Mesangial cell (primary cell): Measurements from ENCODE around the gene TCF21. TPM values are rescaled to one million over a fixed set of nuclear protein-coding genes. Genes with fewer than 3 reads are reported as not detected.

ENCODE experiments used
- total RNA-seq: library from RNA; depleted of rRNA; stranded (reverse); fragments of >200 nt; gene quantifications from 2 replicates; pipeline ENCODE4 v1.2.3, GENCODE V29; 2015

Gene TCF21
- total RNA-seq: 2.1 and 4.7 TPM in 2 replicates

GRCh38 chr6:133888929-133889556 is at the start of gene TCF21:
Gene TCF21, plus strand, starts transcription at chr6:133889113. Its CDS starts 285 bp downstream, at chr6:133889398.

Other genes starting within 250 kb of the TCF21 start
- 17.1 and 19.4 TPM in 2 replicates for gene TBPL1, start 64.1 kb downstream of the TCF21 start, total RNA-seq
- gene SLC2A12, start 163.5 kb downstream of the TCF21 start, total RNA-seq: 3.4 and 11.3 TPM in 2 replicates